ENCODE measurements around the gene ITGAE.

- TF ChIP-seq CTCF (IDR thresholded peaks at IDR 0.05) (no peak), POLR2A (IDR thresholded peaks at IDR 0.05) (no peak)
These were observed 122.0 kb downstream of the ITGAE start for GRCh38 chr17:3678821-3679530.
